Mesenteric fat pad (tissue), 1 donor: ENCODE data around the gene UAP1. TPM values are rescaled to one million over a fixed set of nuclear protein-coding genes. Genes with fewer than 3 reads are reported as not detected.

Experiments used
- DNase-seq: peaks from one replicate; pipeline ENCODE4 v3.0.0-alpha.2; 2020; ENCODE audit warnings: low spot score
- long read RNA-seq: library from polyadenylated mRNA; unstranded; transcript quantifications from one replicate; pipeline ENCODE4 v2.0.0, GENCODE V29; 2020
- total RNA-seq: library from RNA; stranded (reverse); fragmentation: NEBNext Ultra II Directional; extraction: Animal tissue kit (Norgen Biotek cat#: 25700); gene quantifications from one replicate; pipeline ENCODE4 v1.2.1, GENCODE V29; 2021
- donor health status: DM: yes; HTN: yes; CAD: no.

Gene UAP1
- total RNA-seq = 531 TPM
- long read RNA-seq, transcript UAP1-201 (11 exons, 2,377 nt) = minor isoform, 489 of 1,363 reads
- long read RNA-seq, transcript UAP1-203 (10 exons, 2,069 nt) = minor isoform, 9 of 1,363 reads
- long read RNA-seq, transcript UAP1-204 (10 exons, 2,294 nt) = major isoform, 522 of 1,363 reads
- long read RNA-seq, partial matches to known transcripts = 83 of 1,363 reads
- long read RNA-seq, other reads (novel, unspliced or antisense) = 255 of 1,363 reads

- DNase-seq = no peak
Measured at GRCh38 chr1:162561616-162562469, at the start of gene UAP1. Gene UAP1 (plus strand): TSS chr1:162561722. CDS start chr1:162566069, 4,347 bp downstream.

- no peak for DNase-seq
Measured at GRCh38 chr1:162527314-162527713, 34.2 kb upstream of the UAP1 start.

GRCh38 chr1:162530307-162530987 is 31.1 kb upstream of the UAP1 start:
- DNase-seq = no peak

- DNase-seq = no peak
Measured at GRCh38 chr1:162530988-162531319, 30.6 kb upstream of the UAP1 start.

GRCh38 chr1:162535501-162535900 is 26.0 kb upstream of the UAP1 start:
- no peak for DNase-seq

GRCh38 chr1:162536511-162536910 is 25.0 kb upstream of the UAP1 start:
- no peak for DNase-seq

- DNase-seq = no peak
Measured at GRCh38 chr1:162537216-162537615, 24.3 kb upstream of the UAP1 start.

GRCh38 chr1:162538815-162539431 is 22.6 kb upstream of the UAP1 start:
- no peak for DNase-seq

- DNase-seq = no peak
Measured at GRCh38 chr1:162541619-162542141, 19.8 kb upstream of the UAP1 start.

- no peak for DNase-seq
Measured at GRCh38 chr1:162543228-162543627, 18.3 kb upstream of the UAP1 start.

- no peak for DNase-seq
Measured at GRCh38 chr1:162548170-162548569, 13.4 kb upstream of the UAP1 start.

- DNase-seq = no peak
Measured at GRCh38 chr1:162549001-162549400, 12.5 kb upstream of the UAP1 start.

GRCh38 chr1:162550925-162551324 is 10.6 kb upstream of the UAP1 start:
- no peak for DNase-seq

GRCh38 chr1:162551969-162552683 is 9.4 kb upstream of the UAP1 start:
- no peak for DNase-seq

- DNase-seq = no peak
Measured at GRCh38 chr1:162552684-162553252, 8.8 kb upstream of the UAP1 start.

GRCh38 chr1:162554258-162554657 is 7.3 kb upstream of the UAP1 start:
- no peak for DNase-seq

- no peak for DNase-seq
Measured at GRCh38 chr1:162557536-162557935, 4.0 kb upstream of the UAP1 start.

GRCh38 chr1:162560303-162561036 is 1.1 kb upstream of the UAP1 start:
- no peak for DNase-seq

GRCh38 chr1:162561037-162561615 is 396 bp upstream of the UAP1 start:
- peak; percentile 99 for DNase-seq

GRCh38 chr1:162562470-162562828 is 927 bp downstream of the UAP1 start:
- DNase-seq = no peak
